HG02970 (cell line): ENCODE data around the gene CDK19.
"Not testable (repeated sequence)": the region's sequence is repeated elsewhere in the genome, so short reads cannot be mapped to it uniquely, and the experiment has no call there.

ENCODE experiments used
- ATAC-seq: cut with Tn5 transposase; IDR thresholded peaks from one replicate; pipeline ENCODE4 v1.9.1; 2021; ENCODE audit warnings: mild to moderate bottlenecking, moderate library complexity, moderate number of reproducible peaks; ENCODE audit not compliant: unreplicated experiment, low FRiP score

The CDK19 gene

GRCh38 chr6:110635096-110635495 is 180.2 kb downstream of the CDK19 start:
- no peak for ATAC-seq

- ATAC-seq = no peak
Observed at GRCh38 chr6:110633731-110634213, 181.5 kb downstream of the CDK19 start.

DNA sequence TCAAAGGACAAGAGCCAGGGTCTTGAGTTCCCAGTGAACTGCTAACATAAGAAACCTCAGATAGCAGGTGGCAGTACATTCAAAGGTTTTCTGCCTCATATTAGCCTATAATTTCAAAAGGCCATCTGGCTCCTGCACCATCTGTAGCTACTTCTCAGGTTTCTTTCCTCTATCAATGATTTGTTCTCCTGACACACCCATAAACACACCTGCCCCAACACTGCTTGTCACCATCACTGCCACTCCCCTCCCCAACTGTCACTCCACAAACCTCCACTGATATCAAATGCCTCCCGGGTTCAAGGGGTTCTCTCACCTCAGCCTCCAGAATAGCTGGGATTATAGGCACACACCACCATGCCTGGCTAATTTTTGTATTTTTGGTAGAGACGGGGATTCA is 186.1 kb downstream of the CDK19 start:
- no peak for ATAC-seq

DNA sequence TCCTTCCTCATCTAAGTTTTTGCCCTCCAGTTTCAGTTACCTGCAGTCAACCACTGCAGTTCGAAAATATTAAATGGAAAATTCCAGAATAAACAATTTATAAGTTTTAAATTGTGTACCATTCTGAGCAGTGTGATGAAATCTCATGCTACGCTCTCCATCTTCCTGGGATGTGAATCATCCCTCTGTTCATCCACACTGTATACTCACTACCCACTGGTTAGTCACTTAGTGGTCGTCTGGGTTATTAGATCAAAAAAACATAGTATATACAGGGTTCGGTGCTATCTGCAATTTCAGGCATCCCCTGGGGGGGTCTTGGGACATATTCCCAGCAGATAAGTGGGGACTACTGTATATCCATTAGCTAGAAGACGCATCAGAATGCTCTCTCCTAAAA is 186.9 kb downstream of the CDK19 start:
- ATAC-seq = no peak

DNA sequence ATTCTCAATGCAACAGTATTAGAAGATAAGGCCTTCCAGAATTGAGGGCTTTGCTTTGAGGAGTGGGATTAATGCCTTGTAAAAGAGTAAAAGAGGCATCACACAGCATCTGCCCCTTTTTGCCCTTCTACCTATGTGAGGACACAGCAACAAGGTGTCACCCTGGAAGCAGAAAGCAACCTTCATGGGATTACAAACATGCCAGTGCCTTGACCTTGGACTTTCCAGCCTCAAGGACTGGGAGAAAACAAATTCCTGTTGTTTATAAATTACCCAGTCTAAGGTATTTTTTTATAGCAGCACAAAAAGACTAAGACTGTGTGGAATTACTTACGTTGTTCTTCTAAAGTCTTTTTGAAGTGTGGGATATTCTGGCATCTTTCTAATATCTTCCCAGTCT is 188.8 kb downstream of the CDK19 start:
- ATAC-seq = no peak

DNA sequence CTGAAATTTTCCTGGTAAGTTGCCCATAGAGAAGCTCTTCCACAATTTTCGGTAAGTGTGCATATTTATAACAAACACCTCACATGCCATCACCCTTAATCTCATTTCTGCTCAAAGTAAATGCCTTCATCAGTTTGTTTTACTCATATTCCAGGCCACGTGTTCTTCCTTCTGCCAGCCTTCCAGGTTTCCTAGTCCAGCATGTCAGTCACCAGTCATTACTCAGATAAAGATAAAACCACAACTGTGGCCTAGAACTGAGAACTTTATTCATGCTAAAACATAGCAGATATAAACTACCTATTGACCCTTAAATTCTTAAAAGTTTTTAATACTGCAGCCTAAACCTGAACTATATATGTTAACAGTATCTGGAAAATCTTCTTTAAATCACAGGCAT is 189.4 kb downstream of the CDK19 start:
- ATAC-seq = no peak

- no peak for ATAC-seq
Observed at GRCh38 chr6:110622912-110623578, 192.2 kb downstream of the CDK19 start.

GRCh38 chr6:110621061-110621460 is 194.2 kb downstream of the CDK19 start:
- ATAC-seq = no peak

GRCh38 chr6:110620065-110620464 is 195.2 kb downstream of the CDK19 start:
- ATAC-seq = no peak

GRCh38 chr6:110619275-110619908 is 195.9 kb downstream of the CDK19 start:
- ATAC-seq = no peak

DNA sequence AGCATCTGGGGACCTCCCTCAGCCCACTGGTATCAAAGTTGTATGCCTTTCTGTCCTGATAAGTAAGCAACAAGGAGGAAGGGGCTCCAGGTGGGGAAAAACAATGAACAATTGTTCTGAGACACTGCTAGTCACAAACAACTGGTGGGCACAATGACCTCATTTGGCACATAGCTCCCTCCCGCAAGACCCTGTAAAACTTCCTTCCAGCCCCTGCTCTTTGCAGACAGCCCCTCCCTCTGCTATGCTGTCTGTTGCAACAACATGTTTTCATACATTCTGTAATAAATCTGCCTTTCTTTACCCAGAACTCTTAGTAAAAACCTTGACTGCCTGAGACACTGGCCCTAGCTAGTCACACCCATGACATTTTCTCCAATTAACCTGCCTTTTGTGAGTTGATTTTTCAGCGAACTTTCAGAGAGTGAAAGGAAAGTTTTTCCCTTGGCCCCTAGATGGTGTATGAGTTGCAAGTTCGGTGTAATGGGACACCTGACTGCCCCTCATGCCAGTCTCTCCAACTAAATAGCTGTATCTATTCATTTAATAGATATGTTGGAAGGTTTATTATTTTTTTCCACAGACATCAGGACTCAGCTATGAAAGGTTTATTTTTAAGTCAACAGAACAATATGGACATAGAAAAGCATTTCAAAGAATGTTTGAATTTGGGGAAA is 196.5 kb downstream of the CDK19 start:
- no peak for ATAC-seq

- ATAC-seq = no peak
Observed at GRCh38 chr6:110617057-110617456, 198.2 kb downstream of the CDK19 start.

DNA sequence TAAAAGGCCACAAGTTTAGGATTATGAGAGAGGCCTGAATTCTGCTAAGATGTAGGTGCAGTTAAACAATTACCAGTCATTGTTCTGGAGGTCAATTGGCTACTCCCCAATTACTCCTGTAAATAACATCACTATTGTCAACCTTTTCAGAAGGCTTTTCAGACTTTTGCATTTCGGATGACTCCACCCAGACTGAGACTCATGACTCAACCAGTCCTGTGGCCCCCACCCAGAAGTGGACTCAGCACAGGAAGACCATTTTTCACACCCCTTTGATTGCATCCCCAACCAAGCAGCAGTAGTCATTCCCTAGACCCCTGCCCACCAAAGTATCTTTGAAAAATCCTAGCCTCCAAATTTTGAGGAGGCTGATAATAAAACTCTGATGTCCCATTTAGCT is 199.5 kb downstream of the CDK19 start:
- ATAC-seq = no peak

- ATAC-seq = no peak
Observed at GRCh38 chr6:110614586-110614985, 200.7 kb downstream of the CDK19 start.

DNA sequence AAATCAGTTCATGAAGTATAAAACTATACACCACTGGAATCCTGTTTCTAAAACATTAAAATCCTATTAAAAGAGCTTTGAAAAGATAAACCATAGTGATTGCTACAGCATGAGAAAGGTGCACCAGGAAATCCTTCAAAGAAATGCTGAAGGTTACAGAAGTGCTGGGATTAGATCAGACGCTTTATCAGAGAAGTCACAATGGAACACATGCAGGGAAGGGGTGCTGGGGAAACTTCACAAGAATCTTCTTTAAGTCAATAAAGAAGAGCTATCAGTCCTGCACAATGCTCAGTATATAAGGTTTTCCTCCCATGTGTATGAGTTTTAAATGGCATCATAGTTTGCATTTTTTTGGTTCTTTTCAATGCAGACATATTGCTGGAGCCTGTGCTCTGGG is 201.2 kb downstream of the CDK19 start:
- ATAC-seq = no peak

DNA sequence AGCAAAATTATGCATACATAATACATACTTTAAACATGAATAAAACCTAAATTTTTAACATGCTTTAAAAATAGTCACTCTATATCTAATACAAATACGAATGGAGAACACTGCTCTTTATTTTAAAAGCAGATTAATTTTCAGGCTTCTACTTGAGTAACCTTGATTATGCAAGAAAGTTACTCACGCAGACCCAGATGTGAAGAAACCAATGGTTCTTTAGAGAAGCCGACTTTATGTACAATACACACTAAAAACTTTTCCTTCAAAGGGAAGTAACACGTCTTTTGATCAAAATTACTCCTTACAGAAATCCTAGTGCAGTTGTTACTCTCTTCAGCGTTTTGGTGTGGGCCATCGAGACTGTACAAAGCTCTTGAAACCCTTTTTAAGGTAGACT is 201.9 kb downstream of the CDK19 start:
- ATAC-seq = no peak

- ATAC-seq = no peak
Observed at GRCh38 chr6:110612298-110612697, 203.0 kb downstream of the CDK19 start.

- no peak for ATAC-seq
Observed at GRCh38 chr6:110609101-110609500, 206.2 kb downstream of the CDK19 start.

DNA sequence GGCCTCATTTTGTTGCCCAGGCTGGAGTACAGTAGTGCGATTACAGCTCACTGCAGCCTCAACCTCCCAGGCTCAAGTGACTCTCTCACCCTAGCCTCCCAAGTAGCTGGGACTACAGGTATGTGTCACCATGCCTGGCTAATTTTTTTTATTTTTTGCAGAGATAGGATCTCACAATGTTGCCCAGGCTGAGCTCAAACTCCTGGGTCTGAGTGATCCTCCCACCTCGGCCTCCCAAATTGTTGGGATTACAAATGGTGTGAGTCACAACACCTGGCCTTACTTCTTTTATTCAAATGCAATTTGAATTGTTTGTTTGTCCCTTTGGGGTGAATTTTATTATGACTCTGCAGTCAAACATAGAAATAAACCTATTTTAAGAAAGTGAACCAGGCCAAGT is 207.1 kb downstream of the CDK19 start:
- ATAC-seq = no peak

DNA sequence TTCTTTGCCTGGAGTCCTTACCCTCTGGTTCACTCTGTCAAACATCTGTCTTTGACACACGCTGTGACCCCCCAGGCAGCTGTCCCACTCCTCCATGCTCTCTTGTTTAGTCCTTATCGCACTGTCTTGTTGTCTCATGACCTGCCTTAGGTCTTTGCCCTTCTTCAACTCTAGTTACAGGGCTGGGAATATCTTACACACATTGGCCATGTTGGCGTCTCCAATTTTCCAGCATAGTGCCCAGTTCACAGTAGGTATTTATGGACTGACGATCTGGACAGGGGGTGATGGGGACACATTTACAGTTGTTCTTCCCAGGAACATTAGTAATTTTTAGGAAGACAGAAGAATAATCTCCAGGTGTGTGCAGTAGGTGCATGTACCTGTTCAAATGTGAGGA is 209.1 kb downstream of the CDK19 start:
- ATAC-seq = no peak

DNA sequence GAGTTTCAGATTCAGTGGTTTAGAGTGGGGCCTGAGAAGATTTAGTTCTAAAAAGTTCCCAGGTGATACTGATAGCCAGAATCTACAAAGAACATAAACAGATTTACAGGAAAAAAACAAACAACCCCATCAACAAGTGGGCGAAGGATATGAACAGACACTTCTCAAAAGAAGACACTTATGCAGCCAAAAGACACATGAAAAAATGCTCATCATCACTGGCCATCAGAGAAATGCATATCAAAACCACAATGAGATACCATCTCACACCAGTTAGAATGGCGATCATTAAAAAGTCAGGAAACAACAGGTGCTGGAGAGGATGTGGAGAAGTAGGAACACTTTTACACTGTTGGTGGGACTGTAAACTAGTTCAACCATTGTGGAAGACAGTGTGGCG is 214.6 kb downstream of the CDK19 start:
- ATAC-seq = not testable (repeated sequence)

GRCh38 chr6:110597761-110598160 is 217.5 kb downstream of the CDK19 start:
- no peak for ATAC-seq
